Measurements from ENCODE around the gene EXOC4. TPM values are rescaled to one million over a fixed set of nuclear protein-coding genes. Genes with fewer than 3 reads are reported as not detected.

EXOC4 gene
- total and polyA plus RNA-seq, 2 donors (not counting 1 experiment from before 2014, with no cell fraction given): 79.6 to 158 TPM

- TF ChIP-seq EZH2 (IDR thresholded peaks at IDR 0.05; ENCODE audit: low read length, missing control alignments) (no peak), CTCF (conservative IDR thresholded peaks at IDR 0.05 in 1 of 2, IDR thresholded peaks at IDR 0.05 in 1 of 2; ENCODE audit: low read depth in 1 of 2, low read length in 2 of 2) (no peak)
- Histone ChIP-seq H3K9me3 (ENCODE audit: control insufficient read depth, insufficient read depth, low read depth, low read length) (no peaks in the 10 kb centered on the region), H4K20me1 (ENCODE audit: control insufficient read depth, extremely low read depth, insufficient read depth, low read length) (no peaks in the 10 kb centered on the region), H2AFZ (ENCODE audit: low read length) (no peak overlapping the region), H3K4me3 (replicated peaks in 1 of 4; ENCODE audit: control extremely low read depth in 1 of 4, insufficient read depth in 1 of 4, low read depth in 3 of 4, low read length in 4 of 4) (no peak overlapping the region), H3K79me2 (ENCODE audit: control insufficient read depth, insufficient read depth, low read length) (no peaks in the 10 kb centered on the region), H3K27me3 (ENCODE audit: control insufficient read depth, insufficient read depth, low read length) (no peaks in the 10 kb centered on the region), H3K4me2 (ENCODE audit: extremely low read depth, insufficient read depth, low read length) (no peak overlapping the region), H3K27ac (ENCODE audit: insufficient read depth, low read length) (no peak overlapping the region), H3K4me1 (ENCODE audit: control insufficient read depth, extremely low read depth, insufficient read depth, low read length) (peaks cover 3% of the 10 kb centered on the region), H3K9ac (ENCODE audit: insufficient read depth, low read length) (no peak overlapping the region), H3K36me3 (ENCODE audit: control insufficient read depth, insufficient read depth, low read length) (no peaks in the 10 kb centered on the region)
- no peak for DNase-seq (ENCODE audit: low read depth in 2 of 2)
Measured at GRCh38 chr7:133672866-133673265, 420.0 kb downstream of the EXOC4 start.

- Histone ChIP-seq H3K27me3 (ENCODE audit: control insufficient read depth, insufficient read depth, low read length) (no peaks in the 10 kb centered on the region), H4K20me1 (ENCODE audit: control insufficient read depth, extremely low read depth, insufficient read depth, low read length) (no peaks in the 10 kb centered on the region), H3K9me3 (ENCODE audit: control insufficient read depth, insufficient read depth, low read depth, low read length) (no peaks in the 10 kb centered on the region), H3K4me2 (ENCODE audit: extremely low read depth, insufficient read depth, low read length) (no peak overlapping the region), H3K27ac (ENCODE audit: insufficient read depth, low read length) (no peak overlapping the region), H3K36me3 (ENCODE audit: control insufficient read depth, insufficient read depth, low read length) (no peaks in the 10 kb centered on the region), H3K9ac (ENCODE audit: insufficient read depth, low read length) (no peak overlapping the region), H2AFZ (ENCODE audit: low read length) (no peak overlapping the region), H3K4me1 (ENCODE audit: control insufficient read depth, extremely low read depth, insufficient read depth, low read length) (no peaks in the 10 kb centered on the region), H3K79me2 (ENCODE audit: control insufficient read depth, insufficient read depth, low read length) (no peaks in the 10 kb centered on the region), H3K4me3 (replicated peaks in 1 of 4; ENCODE audit: control extremely low read depth in 1 of 4, insufficient read depth in 1 of 4, low read depth in 3 of 4, low read length in 4 of 4) (no peak overlapping the region)
- no peak for DNase-seq (ENCODE audit: low read depth in 2 of 2)
- TF ChIP-seq EZH2 (IDR thresholded peaks at IDR 0.05; ENCODE audit: low read length, missing control alignments) (no peak), CTCF (conservative IDR thresholded peaks at IDR 0.05 in 1 of 2, IDR thresholded peaks at IDR 0.05 in 1 of 2; ENCODE audit: low read depth in 1 of 2, low read length in 2 of 2) (no peak)
Measured at GRCh38 chr7:133674079-133674763, 421.3 kb downstream of the EXOC4 start.

- no peak overlapping the region for H2AFZ ChIP-seq (ENCODE audit: low read length)
- no peaks in the 10 kb centered on the region for H3K79me2 ChIP-seq (ENCODE audit: control insufficient read depth, insufficient read depth, low read length)
- H3K27ac ChIP-seq (ENCODE audit: insufficient read depth, low read length): no peak overlapping the region
- H3K9ac ChIP-seq (ENCODE audit: insufficient read depth, low read length): no peak overlapping the region
- no peaks in the 10 kb centered on the region for H3K36me3 ChIP-seq (ENCODE audit: control insufficient read depth, insufficient read depth, low read length)
- no peaks in the 10 kb centered on the region for H3K27me3 ChIP-seq (ENCODE audit: control insufficient read depth, insufficient read depth, low read length)
- no peak overlapping the region for H3K4me2 ChIP-seq (ENCODE audit: extremely low read depth, insufficient read depth, low read length)
- no peaks in the 10 kb centered on the region for H3K4me1 ChIP-seq (ENCODE audit: control insufficient read depth, extremely low read depth, insufficient read depth, low read length)
- no peak for DNase-seq (ENCODE audit: low read depth in 2 of 2)
- no peak overlapping the region for H3K4me3 ChIP-seq (replicated peaks in 1 of 4; ENCODE audit: control extremely low read depth in 1 of 4, insufficient read depth in 1 of 4, low read depth in 3 of 4, low read length in 4 of 4)
- no peaks in the 10 kb centered on the region for H3K9me3 ChIP-seq (ENCODE audit: control insufficient read depth, insufficient read depth, low read depth, low read length)
- no peaks in the 10 kb centered on the region for H4K20me1 ChIP-seq (ENCODE audit: control insufficient read depth, extremely low read depth, insufficient read depth, low read length)
- TF ChIP-seq CTCF (conservative IDR thresholded peaks at IDR 0.05 in 1 of 2, IDR thresholded peaks at IDR 0.05 in 1 of 2; ENCODE audit: low read depth in 1 of 2, low read length in 2 of 2) (no peak), EZH2 (IDR thresholded peaks at IDR 0.05; ENCODE audit: low read length, missing control alignments) (no peak)
Measured at GRCh38 chr7:133675510-133676218, 422.8 kb downstream of the EXOC4 start.

Measured in fibroblast of lung (primary cell).